Measurements from ENCODE around the gene LSM10.

LSM10 gene

DNA sequence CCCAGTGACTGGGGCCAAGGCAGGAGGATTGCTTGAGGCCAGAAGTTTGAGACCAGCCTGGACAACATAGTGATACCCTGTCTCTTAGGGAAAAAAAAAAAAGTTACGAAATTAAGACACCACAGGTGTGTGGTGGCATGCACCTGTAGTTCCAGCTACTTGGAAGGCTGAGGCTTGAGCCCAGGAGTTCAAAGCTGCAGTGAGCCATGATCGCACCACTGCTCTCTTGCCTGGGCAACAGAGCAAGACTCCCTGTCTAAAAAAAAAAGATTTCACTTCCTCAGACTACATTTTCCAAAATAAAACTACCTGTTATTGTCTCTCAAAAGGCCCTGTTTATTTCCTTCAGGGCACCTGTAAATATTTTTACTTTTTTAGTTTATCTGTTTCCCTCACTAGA lies 7.3 kb downstream of the LSM10 start:
- TF ChIP-seq, protein P1, sequence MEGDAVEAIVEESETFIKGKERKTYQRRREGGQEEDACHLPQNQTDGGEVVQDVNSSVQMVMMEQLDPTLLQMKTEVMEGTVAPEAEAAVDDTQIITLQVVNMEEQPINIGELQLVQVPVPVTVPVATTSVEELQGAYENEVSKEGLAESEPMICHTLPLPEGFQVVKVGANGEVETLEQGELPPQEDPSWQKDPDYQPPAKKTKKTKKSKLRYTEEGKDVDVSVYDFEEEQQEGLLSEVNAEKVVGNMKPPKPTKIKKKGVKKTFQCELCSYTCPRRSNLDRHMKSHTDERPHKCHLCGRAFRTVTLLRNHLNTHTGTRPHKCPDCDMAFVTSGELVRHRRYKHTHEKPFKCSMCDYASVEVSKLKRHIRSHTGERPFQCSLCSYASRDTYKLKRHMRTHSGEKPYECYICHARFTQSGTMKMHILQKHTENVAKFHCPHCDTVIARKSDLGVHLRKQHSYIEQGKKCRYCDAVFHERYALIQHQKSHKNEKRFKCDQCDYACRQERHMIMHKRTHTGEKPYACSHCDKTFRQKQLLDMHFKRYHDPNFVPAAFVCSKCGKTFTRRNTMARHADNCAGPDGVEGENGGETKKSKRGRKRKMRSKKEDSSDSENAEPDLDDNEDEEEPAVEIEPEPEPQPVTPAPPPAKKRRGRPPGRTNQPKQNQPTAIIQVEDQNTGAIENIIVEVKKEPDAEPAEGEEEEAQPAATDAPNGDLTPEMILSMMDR (IDR thresholded peaks at IDR 0.05), result no peak
- DNase-seq (ENCODE audit: low spot score), result no peak
- Histone ChIP-seq H3K27ac (peak overlapping the region in 1 of 2 donors; percentile 100), H3K4me3 (no peak overlapping the region)

DNA sequence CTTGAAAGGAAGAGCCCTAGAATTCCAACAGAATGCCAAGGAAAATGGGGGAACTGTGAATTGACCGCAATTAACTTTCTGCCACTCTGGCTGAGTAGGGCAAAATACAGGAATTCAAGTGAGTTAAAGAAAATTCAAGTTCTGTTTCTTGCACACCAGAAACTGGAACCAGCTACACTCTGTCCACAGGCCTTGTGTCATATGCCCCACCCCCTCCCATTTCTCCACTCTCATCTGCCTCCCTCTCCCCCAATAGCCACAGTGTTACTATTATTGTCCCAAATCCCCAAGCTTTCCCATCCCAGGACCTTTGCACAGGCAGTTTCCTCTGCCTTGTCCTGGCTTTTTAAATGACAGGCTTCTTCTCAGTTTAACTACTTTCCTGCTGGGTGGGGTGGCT lies 7.7 kb downstream of the LSM10 start:
- DNase-seq (ENCODE audit: low spot score), result no peak
- no peak overlapping the region for H3K4me3 ChIP-seq
- TF ChIP-seq, protein P1 (IDR thresholded peaks at IDR 0.05), result no peak
- H3K27ac ChIP-seq, result peak overlapping the region; percentile 51 to 100

DNA sequence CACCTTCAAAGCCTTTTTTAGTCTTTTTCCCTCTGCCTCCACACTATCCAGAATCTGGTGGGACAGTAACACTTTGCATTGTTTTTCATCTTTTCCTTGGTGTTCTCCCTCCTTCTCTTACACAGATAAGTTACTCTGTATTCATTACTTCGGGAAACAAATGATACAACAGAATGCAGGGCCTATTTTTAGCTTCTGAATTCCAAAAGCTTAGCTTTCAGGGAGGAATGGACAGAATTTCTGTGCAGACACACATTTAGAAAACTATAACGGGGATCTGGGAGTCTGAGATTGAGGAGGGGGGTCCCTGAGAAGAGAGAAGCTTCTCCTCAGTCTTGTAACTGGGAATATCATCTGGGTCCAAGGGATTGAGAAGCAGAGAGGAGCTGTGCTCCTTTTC lies 8.4 kb downstream of the LSM10 start:
- TF ChIP-seq, protein P1 (IDR thresholded peaks at IDR 0.05), result no peak
- DNase-seq (ENCODE audit: low spot score), result no peak
- Histone ChIP-seq H3K4me3 (no peak overlapping the region), H3K27ac (peak overlapping the region; percentile 51 to 100)

DNA sequence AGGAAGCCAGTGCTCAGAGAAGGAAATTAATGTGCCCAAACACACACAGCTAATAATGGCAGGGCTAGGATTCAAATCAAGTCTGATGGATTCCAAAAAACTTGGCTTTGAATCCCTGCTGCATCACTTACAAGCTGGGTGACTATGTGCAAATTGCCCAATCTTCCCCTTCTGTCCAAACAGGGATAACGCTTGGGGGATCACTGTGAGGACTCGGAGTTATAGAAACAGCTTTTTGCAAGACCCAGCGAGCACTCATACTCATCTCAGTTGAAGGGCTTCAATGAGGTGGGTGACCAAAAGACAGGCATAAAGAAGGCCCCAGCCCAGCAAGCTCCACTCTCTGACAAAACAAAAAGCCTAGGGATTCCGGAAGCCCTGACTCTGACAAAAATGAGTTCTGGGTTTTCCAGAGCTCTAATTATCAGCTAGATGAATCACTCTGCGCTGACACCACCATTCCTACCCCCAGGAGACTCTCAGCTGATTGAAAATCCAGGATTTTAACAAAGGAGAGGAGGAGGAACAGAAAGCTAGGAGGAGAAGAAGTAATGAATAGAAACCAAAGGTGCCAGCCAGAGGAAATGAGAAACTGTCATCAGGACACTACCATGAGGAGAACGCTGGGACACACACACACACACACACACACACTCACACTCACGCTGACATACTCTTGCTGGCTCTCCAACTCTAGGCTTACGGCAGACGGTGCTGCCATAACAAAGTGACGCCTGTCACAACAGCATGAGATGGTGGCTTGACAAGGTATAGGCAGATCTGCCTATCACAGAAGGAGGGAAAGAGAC lies 10.4 kb downstream of the LSM10 start:
- no peak for DNase-seq (ENCODE audit: low spot score)
- Histone ChIP-seq H3K27ac (peak overlapping the region; percentile 96 to 100), H3K4me3 (peak overlapping the region; percentile 100)
- TF ChIP-seq, protein P1 (IDR thresholded peaks at IDR 0.05), result no peak

DNA sequence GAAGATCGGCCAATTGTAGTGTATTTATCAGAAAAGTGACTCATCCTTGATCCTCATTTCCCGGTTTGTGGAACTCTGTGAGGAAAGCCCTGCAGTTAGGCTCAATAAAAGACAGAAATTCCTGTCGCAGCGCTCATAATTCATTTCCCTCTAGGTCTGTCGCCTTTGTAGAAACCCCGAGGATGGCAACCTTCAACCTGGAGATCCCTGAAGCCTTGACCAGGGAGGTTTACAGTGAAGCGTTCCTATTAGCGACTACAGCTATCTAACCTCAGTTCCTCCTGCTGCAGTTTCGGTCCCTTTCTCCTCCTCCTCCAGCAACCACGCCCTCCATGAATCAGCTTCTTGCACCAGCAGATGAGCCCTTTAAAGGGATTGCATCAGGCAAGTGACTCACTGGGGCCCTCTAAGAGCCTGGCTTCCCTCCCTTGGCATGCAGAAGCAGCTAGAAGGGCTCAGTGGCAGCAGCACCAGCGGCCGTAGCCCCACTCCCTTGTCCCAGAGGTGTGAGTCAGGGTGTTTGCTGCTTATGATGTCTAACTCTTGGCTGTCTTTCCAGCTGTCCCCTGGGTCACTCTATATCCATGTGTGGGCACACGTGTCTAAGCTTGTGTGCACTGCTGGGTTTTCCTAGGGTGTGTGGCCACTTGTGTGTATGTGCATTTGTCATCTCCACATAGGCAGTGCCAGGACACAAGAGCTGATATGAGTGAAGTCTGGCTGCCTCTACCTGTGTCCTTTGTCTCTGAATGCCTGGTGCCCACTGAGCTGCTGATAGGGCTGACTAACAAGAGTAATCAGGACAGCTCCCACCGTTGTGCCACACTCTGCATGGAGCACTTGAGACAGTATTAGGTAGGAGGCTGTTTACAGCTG lies 11.2 kb downstream of the LSM10 start:
- peak overlapping the region; percentile 100 for H3K4me3 ChIP-seq
- peak; percentile 99 for DNase-seq (ENCODE audit: low spot score)
- H3K27ac ChIP-seq, result peak overlapping the region; percentile 96 to 100
- TF ChIP-seq, protein P1 (IDR thresholded peaks at IDR 0.05), result no peak

DNA sequence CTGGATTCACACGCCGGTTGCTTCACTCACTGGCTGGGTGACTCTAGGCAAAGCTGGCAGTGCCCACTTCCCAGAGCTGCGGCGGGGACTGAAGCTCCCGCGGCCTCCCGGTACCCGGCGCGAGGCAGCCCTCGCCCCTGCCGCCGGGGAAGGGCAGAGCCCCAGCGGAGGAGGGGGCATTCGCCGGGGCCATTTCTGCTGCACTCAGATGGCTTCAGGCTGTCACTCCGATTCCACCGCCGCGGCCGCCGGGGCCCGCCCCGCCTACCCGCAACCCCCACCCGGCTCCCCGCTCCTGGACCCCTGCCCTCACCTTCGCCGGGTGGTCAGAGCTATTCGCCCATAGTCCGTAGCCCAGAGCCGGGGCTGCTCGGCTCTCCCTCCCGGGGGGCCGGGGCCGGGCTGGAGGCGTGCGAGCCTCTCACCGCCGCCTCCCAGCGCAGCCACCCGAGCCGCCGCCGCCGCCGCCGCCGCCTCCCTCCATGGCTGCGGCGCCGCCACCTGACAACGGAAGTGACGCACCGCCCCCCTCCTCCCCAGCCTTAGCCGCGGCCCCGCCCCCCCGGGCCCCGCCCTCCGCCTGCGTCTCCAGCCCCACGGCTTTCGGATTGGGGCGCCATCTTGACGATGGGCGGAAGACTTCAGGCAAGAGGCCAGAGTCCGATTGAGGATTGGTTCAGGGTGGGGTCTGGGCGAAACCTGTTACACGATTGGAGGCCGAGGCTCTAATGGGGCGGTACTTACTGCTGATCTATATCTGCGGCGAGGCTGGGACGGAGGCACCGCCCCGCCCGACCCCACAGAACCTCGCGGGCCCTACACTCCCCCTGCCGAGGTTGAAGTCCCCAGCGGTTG lies 12.1 kb downstream of the LSM10 start, which contains the start of gene STK40:
STK40 (minus strand) TSS at position 515 of the 855 bp plus-strand sequence. CDS start 24,592 bp downstream, outside the sequence.
- H3K27ac ChIP-seq, result peak within 1 kb of the TSS; percentile 96 to 100
- H3K4me3 ChIP-seq, result peak within 1 kb of the TSS; percentile 100
- TF ChIP-seq, protein P1 (IDR thresholded peaks at IDR 0.05), result no peak
- peak; percentile 99 for DNase-seq (ENCODE audit: low spot score)
